ENCODE results near the gene CTU2.

Gene CTU2

DNA sequence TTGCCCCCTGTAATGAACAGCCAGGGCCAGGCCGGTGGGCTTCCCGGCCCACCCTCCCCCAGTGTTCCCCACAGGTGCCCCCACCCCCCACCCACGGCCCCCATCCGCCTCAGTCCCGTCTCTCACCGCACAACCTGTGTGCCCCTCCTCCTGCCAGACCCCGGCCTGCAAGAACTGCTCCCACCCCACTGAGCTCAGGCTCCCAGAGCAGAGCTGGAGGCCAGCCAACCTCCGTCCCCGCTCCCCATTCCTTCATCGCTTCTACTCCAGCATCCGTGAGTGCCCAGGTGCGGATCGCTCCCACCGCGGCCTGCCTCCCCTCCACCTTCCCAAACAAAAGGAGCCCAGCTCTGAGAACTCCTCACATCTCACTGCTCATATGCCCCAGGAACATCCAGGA, 47.6 kb upstream of the CTU2 start:
- Histone ChIP-seq H3K27ac (ENCODE audit: extremely low read depth, low read depth, low read length) (no peak overlapping the region), H3K4me3 (ENCODE audit: low read depth, low read length) (no peak overlapping the region), H3K9me3 (ENCODE audit: control insufficient read depth, insufficient read depth, low read depth, low read length) (no peaks in the 10 kb centered on the region), H3K36me3 (ENCODE audit: control insufficient read depth in 2 of 2, insufficient read depth in 1 of 2, low read length in 2 of 2) (peaks cover 0 to 15% of the 10 kb centered on the region in 2 experiments; a peak in 1 of 3 replicates), H3K4me1 (ENCODE audit: control insufficient read depth, insufficient read depth, low read length) (no peaks in the 10 kb centered on the region)
- ChIA-PET POLR2A (no interaction called here), CTCF (no interaction called here)
- TF ChIP-seq GLIS2 (tag by site-specific recombination; IDR thresholded peaks at IDR 0.05), result no peak
- no peak for TF ChIP-seq ZNF169 (tag by site-specific recombination; IDR thresholded peaks at IDR 0.05)
- TF ChIP-seq, protein P1, sequence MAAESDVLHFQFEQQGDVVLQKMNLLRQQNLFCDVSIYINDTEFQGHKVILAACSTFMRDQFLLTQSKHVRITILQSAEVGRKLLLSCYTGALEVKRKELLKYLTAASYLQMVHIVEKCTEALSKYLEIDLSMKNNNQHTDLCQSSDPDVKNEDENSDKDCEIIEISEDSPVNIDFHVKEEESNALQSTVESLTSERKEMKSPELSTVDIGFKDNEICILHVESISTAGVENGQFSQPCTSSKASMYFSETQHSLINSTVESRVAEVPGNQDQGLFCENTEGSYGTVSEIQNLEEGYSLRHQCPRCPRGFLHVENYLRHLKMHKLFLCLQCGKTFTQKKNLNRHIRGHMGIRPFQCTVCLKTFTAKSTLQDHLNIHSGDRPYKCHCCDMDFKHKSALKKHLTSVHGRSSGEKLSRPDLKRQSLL (tag by site-specific recombination; IDR thresholded peaks at IDR 0.05), result no peak
- TF ChIP-seq ZNF423 (tag by site-specific recombination; IDR thresholded peaks at IDR 0.05), result no peak
- TF ChIP-seq OVOL3 (tag by site-specific recombination; IDR thresholded peaks at IDR 0.05), result no peak
- TF ChIP-seq ZNF670 (tag by site-specific recombination; IDR thresholded peaks at IDR 0.05; ENCODE audit: low read depth), result no peak
- no peak for TF ChIP-seq KLF8 (tag by site-specific recombination; IDR thresholded peaks at IDR 0.05)
- no peak for TF ChIP-seq CTCF (tag by site-specific recombination; IDR thresholded peaks at IDR 0.05)
- no peak for TF ChIP-seq ZNF830 (tag by site-specific recombination; IDR thresholded peaks at IDR 0.05; ENCODE audit: low read depth)
- no peak for TF ChIP-seq ZSCAN18 (tag by site-specific recombination; IDR thresholded peaks at IDR 0.05)
- TF ChIP-seq ZIC2 (tag by site-specific recombination; IDR thresholded peaks at IDR 0.05), result no peak
- no peak for TF ChIP-seq ZNF747 (tag by site-specific recombination; IDR thresholded peaks at IDR 0.05)
- no peak for TF ChIP-seq ZNF155 (tag by site-specific recombination; IDR thresholded peaks at IDR 0.05)
- no peak for TF ChIP-seq ZNF664 (tag by site-specific recombination; IDR thresholded peaks at IDR 0.05)
- no peak for TF ChIP-seq GLI4 (tag by site-specific recombination; IDR thresholded peaks at IDR 0.05)
- no peak for TF ChIP-seq EGR2 (tag by site-specific recombination; IDR thresholded peaks at IDR 0.05; ENCODE audit: low read depth)
- TF ChIP-seq ZNF18 (tag by site-specific recombination; IDR thresholded peaks at IDR 0.05), result no peak
- no peak for TF ChIP-seq ZNF311 (tag by site-specific recombination; IDR thresholded peaks at IDR 0.05; ENCODE audit: borderline replicate concordance)

DNA sequence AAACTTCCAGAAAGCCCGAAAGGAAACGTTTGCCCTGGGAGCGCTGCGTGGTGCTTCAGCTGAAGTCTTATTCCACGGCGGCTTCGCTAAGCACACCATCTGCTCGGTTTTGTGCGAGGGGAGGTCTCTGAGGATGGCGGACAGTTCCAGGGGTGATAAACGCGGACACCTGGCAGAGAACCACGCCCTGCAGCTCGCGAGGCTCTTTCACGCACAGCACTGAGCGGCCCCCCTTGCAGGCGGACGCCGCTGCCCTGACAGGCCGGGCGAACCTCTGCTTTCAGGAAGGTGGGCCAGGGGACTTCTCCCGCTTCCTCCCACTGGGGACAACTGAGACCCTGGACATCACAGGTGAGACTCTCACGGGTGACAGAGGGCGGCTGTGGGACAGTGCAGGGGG, 47.1 kb upstream of the CTU2 start:
- POLR2A ChIA-PET, result no interaction called here

More for the DNA sequence above, 47.1 kb upstream of the CTU2 start:
- CTCF ChIA-PET, result no interaction called here
- Histone ChIP-seq H3K36me3 (ENCODE audit: control insufficient read depth in 2 of 2, insufficient read depth in 1 of 2, low read length in 2 of 2) (peaks cover 0 to 15% of the 10 kb centered on the region in 2 experiments; a peak in 1 of 3 replicates), H3K4me1 (ENCODE audit: control insufficient read depth, insufficient read depth, low read length) (no peaks in the 10 kb centered on the region), H3K4me3 (ENCODE audit: low read depth, low read length) (no peak overlapping the region), H3K9me3 (ENCODE audit: control insufficient read depth, insufficient read depth, low read depth, low read length) (no peaks in the 10 kb centered on the region), H3K27ac (ENCODE audit: extremely low read depth, low read depth, low read length) (no peak overlapping the region)
- TF ChIP-seq, protein P2, sequence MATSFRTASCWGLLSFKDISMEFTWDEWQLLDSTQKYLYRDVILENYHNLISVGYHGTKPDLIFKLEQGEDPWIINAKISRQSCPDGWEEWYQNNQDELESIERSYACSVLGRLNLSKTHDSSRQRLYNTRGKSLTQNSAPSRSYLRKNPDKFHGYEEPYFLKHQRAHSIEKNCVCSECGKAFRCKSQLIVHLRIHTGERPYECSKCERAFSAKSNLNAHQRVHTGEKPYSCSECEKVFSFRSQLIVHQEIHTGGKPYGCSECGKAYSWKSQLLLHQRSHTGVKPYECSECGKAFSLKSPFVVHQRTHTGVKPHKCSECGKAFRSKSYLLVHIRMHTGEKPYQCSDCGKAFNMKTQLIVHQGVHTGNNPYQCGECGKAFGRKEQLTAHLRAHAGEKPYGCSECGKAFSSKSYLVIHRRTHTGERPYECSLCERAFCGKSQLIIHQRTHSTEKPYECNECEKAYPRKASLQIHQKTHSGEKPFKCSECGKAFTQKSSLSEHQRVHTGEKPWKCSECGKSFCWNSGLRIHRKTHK (tag by site-specific recombination; IDR thresholded peaks at IDR 0.05), result no peak
- TF ChIP-seq ZNF560 (tag by site-specific recombination; IDR thresholded peaks at IDR 0.05; ENCODE audit: borderline replicate concordance) (no peak), ZNF214 (tag by site-specific recombination; IDR thresholded peaks at IDR 0.05; ENCODE audit: borderline replicate concordance) (no peak), ZNF221 (tag by site-specific recombination; IDR thresholded peaks at IDR 0.05; ENCODE audit: borderline replicate concordance) (no peak), YY2 (tag by site-specific recombination; IDR thresholded peaks at IDR 0.05) (no peak), YY1 (tag by site-specific recombination; IDR thresholded peaks at IDR 0.05) (no peak)
- TF ChIP-seq, protein P3, sequence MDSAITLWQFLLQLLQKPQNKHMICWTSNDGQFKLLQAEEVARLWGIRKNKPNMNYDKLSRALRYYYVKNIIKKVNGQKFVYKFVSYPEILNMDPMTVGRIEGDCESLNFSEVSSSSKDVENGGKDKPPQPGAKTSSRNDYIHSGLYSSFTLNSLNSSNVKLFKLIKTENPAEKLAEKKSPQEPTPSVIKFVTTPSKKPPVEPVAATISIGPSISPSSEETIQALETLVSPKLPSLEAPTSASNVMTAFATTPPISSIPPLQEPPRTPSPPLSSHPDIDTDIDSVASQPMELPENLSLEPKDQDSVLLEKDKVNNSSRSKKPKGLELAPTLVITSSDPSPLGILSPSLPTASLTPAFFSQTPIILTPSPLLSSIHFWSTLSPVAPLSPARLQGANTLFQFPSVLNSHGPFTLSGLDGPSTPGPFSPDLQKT (IDR thresholded peaks at IDR 0.05; ENCODE audit: borderline replicate concordance, low read depth, low read length), result no peak

Measured in HEK293 (cell line).